Gastrocnemius medialis (tissue), 4 donors: ENCODE measurements around the gene INAFM2.

ENCODE experiments used
- POLR2A ChIP-seq, 2 donors: fragments of 450-650 bp; IDR thresholded peaks; one replicate each; pipeline ENCODE4 v1.6.1; 2017; ENCODE audit warnings: antibody characterized with exemption in 2 of 2, mild to moderate bottlenecking in 2 of 2, moderate library complexity in 2 of 2
- TF ChIP-seq, protein P1 (sequence below), 5 experiments: fragments of 450-650 bp in 3 of 5; fragments of 200-600 bp in 2 of 5; sonication (generic) in 2 of 5; IDR thresholded peaks in 4 of 5; conservative IDR thresholded peaks in 1 of 5; 1 replicate in 4 of 5; 2 replicates in 1 of 5; pipeline ENCODE4 v1.5.1; 2016 to 2019; ENCODE audit warnings: antibody characterized with exemption in 5 of 5, mild to moderate bottlenecking in 3 of 5, moderate library complexity in 3 of 5

DNA sequence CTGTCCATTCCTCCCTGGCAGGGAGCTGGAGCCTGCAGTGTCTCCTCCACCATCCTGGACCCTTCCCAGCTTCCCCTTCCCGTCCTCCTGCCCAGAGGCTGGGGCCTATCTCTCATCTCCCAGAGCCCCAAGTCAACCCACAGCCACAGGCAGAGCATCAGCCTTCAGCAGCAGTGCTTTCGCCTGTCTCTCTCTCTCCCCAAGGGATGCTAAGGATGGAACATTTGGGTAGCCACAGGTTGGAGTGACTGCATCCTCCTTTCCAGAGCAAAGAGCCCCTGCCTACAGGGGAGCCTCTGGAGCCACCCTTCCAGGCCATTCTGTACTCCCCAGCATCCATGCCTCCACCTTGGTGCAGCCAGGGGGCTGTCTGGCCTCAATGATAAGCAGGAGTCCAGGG lies 19.9 kb upstream of the INAFM2 start:
- TF ChIP-seq, protein P1, sequence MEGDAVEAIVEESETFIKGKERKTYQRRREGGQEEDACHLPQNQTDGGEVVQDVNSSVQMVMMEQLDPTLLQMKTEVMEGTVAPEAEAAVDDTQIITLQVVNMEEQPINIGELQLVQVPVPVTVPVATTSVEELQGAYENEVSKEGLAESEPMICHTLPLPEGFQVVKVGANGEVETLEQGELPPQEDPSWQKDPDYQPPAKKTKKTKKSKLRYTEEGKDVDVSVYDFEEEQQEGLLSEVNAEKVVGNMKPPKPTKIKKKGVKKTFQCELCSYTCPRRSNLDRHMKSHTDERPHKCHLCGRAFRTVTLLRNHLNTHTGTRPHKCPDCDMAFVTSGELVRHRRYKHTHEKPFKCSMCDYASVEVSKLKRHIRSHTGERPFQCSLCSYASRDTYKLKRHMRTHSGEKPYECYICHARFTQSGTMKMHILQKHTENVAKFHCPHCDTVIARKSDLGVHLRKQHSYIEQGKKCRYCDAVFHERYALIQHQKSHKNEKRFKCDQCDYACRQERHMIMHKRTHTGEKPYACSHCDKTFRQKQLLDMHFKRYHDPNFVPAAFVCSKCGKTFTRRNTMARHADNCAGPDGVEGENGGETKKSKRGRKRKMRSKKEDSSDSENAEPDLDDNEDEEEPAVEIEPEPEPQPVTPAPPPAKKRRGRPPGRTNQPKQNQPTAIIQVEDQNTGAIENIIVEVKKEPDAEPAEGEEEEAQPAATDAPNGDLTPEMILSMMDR (IDR thresholded peaks at IDR 0.05 in 4 of 5, conservative IDR thresholded peaks at IDR 0.05 in 1 of 5), result no peak
- TF ChIP-seq POLR2A (IDR thresholded peaks at IDR 0.05), result no peak
